Activated naive CD8-positive, alpha-beta T cell treated with anti-CD3 and anti-CD28 coated beads, Interleukin-2, amount 50 U/mL, for 24 hours (primary cell): ENCODE measurements around the gene TSPYL1.
"Not testable (repeated sequence)": the region's sequence is repeated elsewhere in the genome, so short reads cannot be mapped to it uniquely, and the experiment has no call there.

Source experiments
- ATAC-seq: fragments of 150-1000 bp; cut with Tn5 transposase; one replicate; pipeline ENCODE4 v1.10.0; 2021
- DNase-seq: peaks from one replicate; pipeline ENCODE4 v3.0.0; 2021
- H3K27ac Mint-ChIP-seq: one replicate; pipeline ENCODE4 v1.8.0; 2021; ENCODE audit warnings: mild to moderate bottlenecking, mixed read lengths
- H3K27me3 Mint-ChIP-seq: one replicate; pipeline ENCODE4 v1.8.0; 2021; ENCODE audit warnings: mixed read lengths
- H3K36me3 Mint-ChIP-seq: one replicate; pipeline ENCODE4 v1.8.0; 2021; ENCODE audit warnings: low read depth, mixed read lengths
- H3K4me1 Mint-ChIP-seq: one replicate; pipeline ENCODE4 v1.8.0; 2021; ENCODE audit warnings: mixed read lengths
- H3K4me3 Mint-ChIP-seq: one replicate; pipeline ENCODE4 v1.8.0; 2021; ENCODE audit warnings: mild to moderate bottlenecking, moderate library complexity, mixed read lengths
- H3K9me3 Mint-ChIP-seq: one replicate; pipeline ENCODE4 v1.8.0; 2021; ENCODE audit warnings: mixed read lengths

Gene TSPYL1

GRCh38 chr6:116279232-116280160 is at the start of gene TSPYL1:
Gene TSPYL1 (minus strand): TSS chr6:116279930. CDS start chr6:116279830, 100 bp downstream.
- no peaks in the 10 kb centered on the region for H3K9me3 Mint-ChIP-seq

GRCh38 chr6:116329156-116329555 is 49.4 kb upstream of the TSPYL1 start:
- Mint-ChIP-seq H3K4me1 (no peaks in the 10 kb centered on the region), H3K36me3 (no peaks in the 10 kb centered on the region), H3K27me3 (no peaks in the 10 kb centered on the region), H3K4me3 (no peak overlapping the region), H3K27ac (no peak overlapping the region), H3K9me3 (peaks cover 5% of the 10 kb centered on the region)
- DNase-seq = no peak
- ATAC-seq = no peak

More at GRCh38 chr6:116279232-116280160, at the start of gene TSPYL1:
- Mint-ChIP-seq H3K4me1 (peaks cover 53% of the 10 kb centered on the region), H3K4me3 (peak within 1 kb of the TSS; percentile 91), H3K27me3 (no peaks in the 10 kb centered on the region), H3K27ac (peak within 1 kb of the TSS; percentile 94), H3K36me3 (peaks cover 40% of the 10 kb centered on the region)
- DNase-seq = peak; percentile 92
- ATAC-seq = peak; percentile 96

GRCh38 chr6:116328528-116328903 is 48.8 kb upstream of the TSPYL1 start:
- Mint-ChIP-seq H3K9me3 (no peaks in the 10 kb centered on the region), H3K4me3 (no peak overlapping the region), H3K36me3 (no peaks in the 10 kb centered on the region), H3K27ac (no peak overlapping the region), H3K4me1 (no peaks in the 10 kb centered on the region), H3K27me3 (no peaks in the 10 kb centered on the region)
- no peak for DNase-seq
- no peak for ATAC-seq

- H3K27me3 Mint-ChIP-seq = no peaks in the 10 kb centered on the region
- H3K36me3 Mint-ChIP-seq = no peaks in the 10 kb centered on the region
- no peaks in the 10 kb centered on the region for H3K9me3 Mint-ChIP-seq
- ATAC-seq (no peak), DNase-seq (no peak)
- H3K4me1 Mint-ChIP-seq = no peaks in the 10 kb centered on the region
- H3K4me3 Mint-ChIP-seq = no peak overlapping the region
- H3K27ac Mint-ChIP-seq = no peak overlapping the region
Measured at GRCh38 chr6:116327803-116328527, 48.2 kb upstream of the TSPYL1 start.

- Mint-ChIP-seq H3K27me3 (no peaks in the 10 kb centered on the region), H3K36me3 (no peaks in the 10 kb centered on the region)
- ATAC-seq = no peak
Measured at GRCh38 chr6:116326996-116327395, 47.3 kb upstream of the TSPYL1 start.

GRCh38 chr6:116326181-116326671 is 46.5 kb upstream of the TSPYL1 start:
- no peaks in the 10 kb centered on the region for H3K4me1 Mint-ChIP-seq
- no peak overlapping the region for H3K4me3 Mint-ChIP-seq
- DNase-seq = no peak
- H3K27me3 Mint-ChIP-seq = no peaks in the 10 kb centered on the region
- H3K27ac Mint-ChIP-seq = no peak overlapping the region
- no peaks in the 10 kb centered on the region for H3K9me3 Mint-ChIP-seq
- no peaks in the 10 kb centered on the region for H3K36me3 Mint-ChIP-seq
- no peak for ATAC-seq

More at GRCh38 chr6:116326996-116327395, 47.3 kb upstream of the TSPYL1 start:
- Mint-ChIP-seq H3K27ac (no peak overlapping the region), H3K4me3 (no peak overlapping the region), H3K9me3 (no peaks in the 10 kb centered on the region), H3K4me1 (no peaks in the 10 kb centered on the region)
- DNase-seq = no peak

GRCh38 chr6:116325634-116326132 is 46.0 kb upstream of the TSPYL1 start:
- ATAC-seq, DNase-seq, H3K9me3 Mint-ChIP-seq, H3K4me3 Mint-ChIP-seq, H3K27me3 Mint-ChIP-seq, H3K27ac Mint-ChIP-seq, H3K4me1 Mint-ChIP-seq, H3K36me3 Mint-ChIP-seq: not testable (repeated sequence)

GRCh38 chr6:116323863-116324262 is 44.1 kb upstream of the TSPYL1 start:
- no peaks in the 10 kb centered on the region for H3K36me3 Mint-ChIP-seq
- H3K27ac Mint-ChIP-seq = no peak overlapping the region
- no peaks in the 10 kb centered on the region for H3K9me3 Mint-ChIP-seq
- DNase-seq (no peak), ATAC-seq (no peak)
- no peak overlapping the region for H3K4me3 Mint-ChIP-seq
- no peaks in the 10 kb centered on the region for H3K4me1 Mint-ChIP-seq
- H3K27me3 Mint-ChIP-seq = no peaks in the 10 kb centered on the region

- ATAC-seq, H3K27ac Mint-ChIP-seq, H3K4me1 Mint-ChIP-seq, H3K4me3 Mint-ChIP-seq, H3K9me3 Mint-ChIP-seq, H3K27me3 Mint-ChIP-seq, H3K36me3 Mint-ChIP-seq, DNase-seq: not testable (repeated sequence)
Measured at GRCh38 chr6:116321933-116322332, 42.2 kb upstream of the TSPYL1 start.

GRCh38 chr6:116316772-116317467 is 37.2 kb upstream of the TSPYL1 start:
- ATAC-seq (no peak), DNase-seq (no peak)
- no peaks in the 10 kb centered on the region for H3K27me3 Mint-ChIP-seq
- no peak overlapping the region for H3K4me3 Mint-ChIP-seq
- H3K36me3 Mint-ChIP-seq = no peaks in the 10 kb centered on the region
- H3K27ac Mint-ChIP-seq = no peak overlapping the region
- H3K4me1 Mint-ChIP-seq = no peaks in the 10 kb centered on the region
- no peaks in the 10 kb centered on the region for H3K9me3 Mint-ChIP-seq

- no peak overlapping the region for H3K27ac Mint-ChIP-seq
- ATAC-seq = no peak
- DNase-seq = no peak
- no peaks in the 10 kb centered on the region for H3K4me1 Mint-ChIP-seq
- no peaks in the 10 kb centered on the region for H3K9me3 Mint-ChIP-seq
- H3K27me3 Mint-ChIP-seq = no peaks in the 10 kb centered on the region
- H3K4me3 Mint-ChIP-seq = no peak overlapping the region
- peaks cover 5% of the 10 kb centered on the region for H3K36me3 Mint-ChIP-seq
Measured at GRCh38 chr6:116314878-116315277, 35.1 kb upstream of the TSPYL1 start.

GRCh38 chr6:116314218-116314617 is 34.5 kb upstream of the TSPYL1 start:
- ATAC-seq (no peak), DNase-seq (no peak)
- no peaks in the 10 kb centered on the region for H3K27me3 Mint-ChIP-seq
- no peaks in the 10 kb centered on the region for H3K9me3 Mint-ChIP-seq
- H3K27ac Mint-ChIP-seq = no peak overlapping the region
- H3K36me3 Mint-ChIP-seq = peaks cover 5% of the 10 kb centered on the region
- no peaks in the 10 kb centered on the region for H3K4me1 Mint-ChIP-seq
- no peak overlapping the region for H3K4me3 Mint-ChIP-seq

GRCh38 chr6:116313101-116313776 is 33.5 kb upstream of the TSPYL1 start:
- Mint-ChIP-seq H3K27me3 (no peaks in the 10 kb centered on the region), H3K36me3 (peaks cover 5% of the 10 kb centered on the region), H3K27ac (no peak overlapping the region), H3K4me3 (no peak overlapping the region), H3K9me3 (no peaks in the 10 kb centered on the region), H3K4me1 (no peaks in the 10 kb centered on the region)
- no peak for DNase-seq
- ATAC-seq = no peak

- Mint-ChIP-seq H3K36me3 (peaks cover 5% of the 10 kb centered on the region), H3K27ac (no peak overlapping the region), H3K4me3 (no peak overlapping the region)
Measured at GRCh38 chr6:116309657-116310056, 29.9 kb upstream of the TSPYL1 start.

More at GRCh38 chr6:116309657-116310056, 29.9 kb upstream of the TSPYL1 start:
- DNase-seq (no peak), ATAC-seq (no peak)
- H3K9me3 Mint-ChIP-seq = no peaks in the 10 kb centered on the region
- H3K4me1 Mint-ChIP-seq = no peaks in the 10 kb centered on the region
- no peaks in the 10 kb centered on the region for H3K27me3 Mint-ChIP-seq
